HG02981 (cell line): ENCODE results near the gene SYDE1.

Source experiments
- ATAC-seq: cut with Tn5 transposase; IDR thresholded peaks from one replicate; pipeline ENCODE4 v1.9.1; 2021; ENCODE audit warnings: mild to moderate bottlenecking, moderate library complexity; ENCODE audit not compliant: unreplicated experiment

Gene SYDE1

DNA sequence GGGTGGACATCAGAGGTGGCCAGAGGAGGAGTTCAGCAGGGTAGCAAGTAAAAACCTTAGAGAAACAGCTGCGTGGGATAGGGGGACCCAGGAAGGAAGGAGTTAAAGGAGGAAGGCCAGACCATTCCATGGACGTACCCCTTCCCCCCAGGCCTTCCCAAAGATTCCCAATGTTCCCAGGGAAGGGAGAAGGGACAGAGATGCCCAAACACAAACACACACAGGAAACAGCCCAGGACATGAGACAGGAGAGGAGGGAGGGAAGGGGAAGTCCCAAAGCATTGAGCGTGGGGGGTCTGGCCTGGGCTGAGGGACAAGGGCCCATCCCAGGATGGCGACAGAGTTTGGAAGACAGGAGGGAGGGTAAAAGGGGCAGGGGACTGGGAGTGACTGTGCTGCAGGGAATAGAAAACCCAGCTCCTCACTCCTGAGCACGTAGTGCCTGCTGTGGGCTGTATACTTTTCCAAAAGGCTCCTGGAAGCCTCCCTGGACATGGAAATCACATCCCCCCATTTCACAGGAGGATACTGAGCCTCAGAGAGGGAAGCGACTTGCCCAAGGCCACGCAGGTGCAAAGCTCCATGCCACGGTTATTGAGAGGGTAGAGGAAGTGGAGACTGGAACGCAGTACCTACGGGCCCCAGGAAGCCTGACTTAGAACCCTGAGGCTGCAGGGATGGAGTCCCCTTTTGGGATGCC is 1.1 kb downstream of the SYDE1 start:
- ATAC-seq, result no peak

DNA sequence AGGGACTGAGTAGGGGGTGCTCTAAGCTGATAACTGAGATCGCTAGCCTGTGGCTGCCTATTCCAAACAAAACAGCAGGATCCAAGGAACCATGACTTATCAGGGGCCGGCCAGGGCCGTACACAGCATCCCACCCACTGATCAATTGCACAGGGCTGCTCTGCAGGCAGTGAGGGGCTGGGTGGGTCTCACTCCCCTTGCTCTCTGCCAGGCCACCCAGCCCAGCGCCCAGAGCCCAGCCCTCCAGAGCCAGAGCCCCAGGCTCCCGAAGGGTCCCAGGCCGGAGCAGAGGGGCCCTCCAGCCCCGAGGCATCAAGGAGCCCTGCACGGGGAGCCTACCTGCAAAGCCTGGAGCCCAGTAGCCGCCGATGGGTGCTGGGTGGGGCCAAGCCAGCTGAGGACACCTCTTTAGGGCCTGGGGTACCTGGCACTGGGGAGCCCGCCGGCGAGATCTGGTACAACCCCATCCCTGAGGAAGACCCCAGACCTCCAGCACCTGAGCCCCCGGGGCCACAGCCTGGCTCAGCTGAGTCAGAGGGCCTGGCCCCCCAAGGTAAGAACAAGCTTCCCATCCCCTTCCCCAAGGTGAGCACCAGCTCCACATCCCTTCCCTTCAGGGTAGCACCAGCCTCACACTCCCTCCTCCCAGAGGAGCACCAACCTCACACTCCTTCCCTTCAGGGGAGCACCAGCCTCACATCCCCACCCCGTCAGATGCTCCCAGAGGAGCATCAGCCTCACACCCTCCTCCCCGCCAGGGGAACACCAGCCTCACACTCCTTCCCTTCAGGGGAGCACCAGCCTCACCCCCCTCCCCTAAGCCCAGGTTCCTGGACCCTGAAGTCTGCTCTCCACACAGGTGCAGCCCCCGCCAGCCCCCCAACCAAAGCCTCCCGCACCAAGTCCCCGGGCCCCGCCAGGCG is 1.9 kb downstream of the SYDE1 start:
- ATAC-seq, result no peak

DNA sequence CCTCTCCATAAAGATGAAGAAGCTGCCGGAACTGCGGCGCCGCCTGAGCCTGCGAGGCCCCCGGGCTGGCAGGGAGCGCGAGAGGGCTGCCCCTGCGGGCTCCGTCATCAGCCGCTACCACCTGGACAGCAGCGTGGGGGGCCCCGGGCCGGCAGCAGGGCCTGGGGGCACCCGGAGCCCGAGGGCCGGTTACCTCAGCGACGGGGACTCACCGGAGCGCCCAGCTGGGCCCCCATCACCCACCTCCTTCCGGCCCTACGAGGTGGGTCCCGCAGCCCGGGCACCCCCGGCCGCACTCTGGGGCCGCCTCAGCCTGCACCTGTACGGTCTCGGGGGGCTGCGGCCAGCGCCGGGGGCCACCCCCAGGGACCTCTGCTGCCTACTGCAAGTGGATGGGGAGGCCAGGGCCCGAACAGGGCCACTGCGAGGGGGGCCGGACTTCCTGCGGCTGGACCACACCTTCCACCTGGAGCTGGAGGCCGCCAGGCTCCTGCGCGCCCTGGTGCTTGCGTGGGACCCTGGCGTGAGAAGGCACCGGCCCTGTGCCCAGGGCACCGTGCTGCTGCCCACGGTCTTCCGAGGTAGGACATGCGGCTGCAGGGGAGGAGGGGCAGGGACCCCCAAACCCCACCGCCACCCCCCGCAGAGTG is 2.7 kb downstream of the SYDE1 start:
- ATAC-seq, result no peak

DNA sequence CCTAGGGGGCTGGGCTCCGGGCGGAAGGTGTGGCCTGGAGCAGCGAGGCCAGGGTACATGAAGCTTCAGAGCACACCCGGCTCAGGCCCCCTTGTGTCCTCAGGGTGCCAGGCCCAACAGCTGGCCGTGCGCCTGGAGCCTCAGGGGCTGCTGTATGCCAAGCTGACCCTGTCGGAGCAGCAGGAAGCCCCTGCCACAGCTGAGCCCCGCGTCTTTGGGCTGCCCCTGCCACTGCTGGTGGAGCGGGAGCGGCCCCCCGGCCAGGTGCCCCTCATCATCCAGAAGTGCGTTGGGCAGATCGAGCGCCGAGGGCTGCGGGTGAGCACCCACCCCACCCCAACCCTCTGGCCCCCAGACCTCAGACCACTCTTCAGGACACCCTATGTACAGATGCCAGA is 3.2 kb downstream of the SYDE1 start:
- no peak for ATAC-seq

DNA sequence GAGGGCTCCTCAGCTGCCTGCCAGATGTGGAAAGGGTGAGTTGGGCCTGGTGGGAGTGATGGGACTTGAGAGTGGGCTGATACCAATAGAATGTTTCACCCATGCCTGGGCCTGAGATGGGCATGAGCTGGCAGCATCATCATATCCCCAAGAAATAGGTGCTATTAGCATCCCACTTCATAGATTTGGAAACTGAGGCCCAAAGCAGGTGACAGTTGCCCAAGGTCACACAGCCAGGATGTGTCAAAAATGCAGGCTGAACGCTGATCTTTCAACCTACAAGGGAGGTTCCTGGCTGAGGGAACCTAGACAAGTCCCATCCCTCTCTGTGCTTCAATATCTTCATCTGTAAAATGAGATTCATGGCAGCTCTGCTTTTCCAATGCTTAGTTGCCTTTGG is 4.6 kb downstream of the SYDE1 start:
- ATAC-seq, result no peak

DNA sequence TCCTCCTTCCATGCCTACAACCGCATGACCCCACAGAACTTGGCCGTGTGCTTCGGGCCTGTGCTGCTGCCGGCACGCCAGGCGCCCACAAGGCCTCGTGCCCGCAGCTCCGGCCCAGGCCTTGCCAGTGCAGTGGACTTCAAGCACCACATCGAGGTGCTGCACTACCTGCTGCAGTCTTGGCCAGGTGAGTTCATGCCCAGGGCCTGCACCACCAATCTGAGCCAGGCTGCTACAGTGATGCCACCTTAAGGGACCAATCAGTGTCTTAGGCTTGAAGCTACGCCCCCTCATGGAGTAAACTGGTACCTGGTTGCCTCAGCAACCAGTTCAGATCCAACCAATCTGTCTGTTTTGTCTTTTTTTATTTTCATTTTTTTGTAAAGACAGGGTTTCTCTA is 5.2 kb downstream of the SYDE1 start:
- no peak for ATAC-seq

DNA sequence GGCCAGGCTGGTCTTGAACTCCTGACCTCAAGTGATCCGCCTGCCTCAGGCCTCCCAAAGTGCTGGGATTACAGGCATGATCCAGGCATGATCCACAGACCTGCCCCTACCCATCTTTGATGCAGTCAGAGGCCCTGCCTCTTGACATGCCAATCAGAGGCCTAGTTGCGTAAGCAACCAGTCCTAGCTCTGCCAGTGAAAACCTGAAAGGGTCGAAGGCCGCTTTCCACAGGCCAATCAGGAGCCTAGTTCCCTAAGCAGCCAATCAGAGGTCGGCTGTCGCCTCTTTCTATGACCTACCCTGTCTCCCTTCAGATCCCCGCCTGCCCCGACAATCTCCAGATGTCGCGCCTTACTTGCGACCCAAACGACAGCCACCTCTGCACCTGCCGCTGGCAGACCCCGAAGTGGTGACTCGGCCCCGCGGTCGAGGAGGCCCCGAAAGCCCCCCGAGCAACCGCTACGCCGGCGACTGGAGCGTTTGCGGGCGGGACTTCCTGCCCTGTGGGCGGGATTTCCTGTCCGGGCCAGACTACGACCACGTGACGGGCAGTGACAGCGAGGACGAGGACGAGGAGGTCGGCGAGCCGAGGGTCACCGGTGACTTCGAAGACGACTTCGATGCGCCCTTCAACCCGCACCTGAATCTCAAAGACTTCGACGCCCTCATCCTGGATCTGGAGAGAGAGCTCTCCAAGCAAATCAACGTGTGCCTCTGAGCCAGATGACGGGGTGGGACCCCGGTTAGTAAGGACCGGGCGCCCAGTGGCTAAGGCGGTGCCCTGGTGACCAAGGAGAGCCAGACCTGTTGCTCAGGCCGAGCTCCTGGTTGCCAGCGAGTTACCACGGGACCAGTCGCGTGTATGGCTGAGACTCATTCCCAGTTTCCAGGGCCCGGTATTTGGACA is 6.3 kb downstream of the SYDE1 start:
- no peak for ATAC-seq

DNA sequence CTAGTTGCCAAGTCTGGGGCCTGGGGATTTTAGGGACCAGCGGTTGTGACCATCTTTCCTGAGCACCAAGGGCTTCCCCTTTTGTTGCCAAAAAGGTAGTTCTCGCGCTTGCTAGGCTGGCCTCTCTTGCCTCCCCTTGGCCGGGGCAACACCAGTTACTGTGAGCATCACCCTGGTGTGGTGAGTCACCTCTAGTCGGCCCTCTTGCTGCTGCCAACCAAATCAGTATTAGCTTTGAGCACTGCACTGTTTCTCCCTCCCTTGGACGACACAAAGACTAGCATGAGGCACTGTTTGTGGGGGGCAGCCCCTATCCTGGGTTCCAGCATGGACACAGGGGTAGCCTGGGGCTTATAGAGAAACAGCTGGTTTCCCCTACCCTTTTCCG is 6.9 kb downstream of the SYDE1 start:
- ATAC-seq, result no peak

DNA sequence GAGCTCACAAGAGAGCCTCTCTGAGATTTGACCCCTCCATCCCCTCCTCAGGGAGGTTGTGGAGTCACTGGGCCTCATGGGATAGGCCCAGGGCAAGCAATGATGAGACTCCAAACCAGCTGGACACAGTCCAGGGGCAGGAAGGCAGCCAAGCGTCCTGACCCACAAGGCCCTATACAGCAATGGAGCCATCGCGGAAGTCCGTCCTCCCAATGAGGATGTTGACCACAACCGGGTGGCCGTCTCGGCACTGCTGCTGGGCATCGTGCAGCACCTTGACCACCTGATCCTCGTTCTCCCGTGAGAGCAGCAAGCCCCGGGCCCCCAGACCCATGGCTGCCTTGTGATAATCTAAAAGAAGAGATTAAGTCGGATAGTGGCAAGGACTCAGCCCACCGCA is 7.9 kb downstream of the SYDE1 start:
- no peak for ATAC-seq

DNA sequence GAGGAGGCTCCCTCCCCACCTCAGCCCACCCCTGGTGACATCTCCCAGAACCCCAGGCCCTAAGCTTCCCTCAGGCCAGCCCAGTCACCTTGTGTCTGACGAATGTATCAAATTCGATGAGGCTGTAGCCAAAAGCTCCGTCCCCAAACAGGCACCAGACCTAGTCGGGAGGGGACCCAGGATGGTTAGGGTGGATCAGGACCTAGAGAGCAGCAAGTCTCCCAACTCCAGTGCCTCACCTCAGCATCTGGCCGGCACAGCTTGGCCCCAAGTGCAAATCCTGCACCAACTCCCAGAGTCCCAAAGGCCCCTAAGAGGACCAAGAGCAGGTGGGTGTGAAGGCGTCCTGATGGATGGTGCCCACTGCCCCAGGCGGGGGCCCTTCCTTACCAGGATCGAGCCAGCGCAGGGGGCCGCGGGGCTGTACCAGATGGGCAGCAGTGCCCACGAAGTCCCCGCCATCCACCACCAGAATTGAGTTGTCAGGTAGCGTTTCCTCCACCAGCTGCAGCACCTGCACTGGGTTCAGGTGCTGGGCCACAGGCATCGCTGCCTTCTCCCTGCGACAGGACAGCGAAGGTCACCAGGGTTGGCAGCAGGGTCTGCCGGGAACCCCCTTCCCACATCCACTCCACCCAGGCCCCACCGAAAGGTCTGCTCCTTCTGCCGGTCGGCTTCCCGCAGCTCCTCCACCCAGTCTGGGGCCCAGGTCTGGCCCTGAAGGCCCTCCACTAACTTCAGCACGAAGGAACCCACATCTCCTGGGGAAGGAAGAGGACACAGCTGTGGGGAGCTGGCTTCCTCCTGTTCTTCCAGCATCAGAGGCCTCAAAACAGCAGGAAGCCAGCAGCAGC is 8.8 kb downstream of the SYDE1 start:
- ATAC-seq, result no peak

DNA sequence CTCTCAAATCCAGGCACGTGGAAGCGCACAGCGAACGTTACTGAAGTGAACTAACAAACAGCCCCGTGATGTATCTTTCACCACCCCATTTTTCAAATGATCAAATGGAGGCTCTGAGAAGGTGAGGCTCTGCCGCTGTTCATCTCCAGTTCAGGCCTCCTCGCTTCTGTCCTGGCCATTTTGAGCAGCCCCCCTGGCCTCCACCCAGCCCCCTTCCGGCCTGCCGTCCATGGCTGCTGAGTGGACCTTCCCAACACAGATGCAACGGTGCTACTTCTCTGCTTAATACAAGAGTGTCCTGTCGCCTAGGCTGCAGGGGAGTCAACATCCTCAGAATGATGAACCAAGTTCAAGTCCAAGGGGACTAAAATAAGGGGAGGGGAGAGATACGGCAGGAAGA is 9.7 kb downstream of the SYDE1 start:
- ATAC-seq, result no peak

DNA sequence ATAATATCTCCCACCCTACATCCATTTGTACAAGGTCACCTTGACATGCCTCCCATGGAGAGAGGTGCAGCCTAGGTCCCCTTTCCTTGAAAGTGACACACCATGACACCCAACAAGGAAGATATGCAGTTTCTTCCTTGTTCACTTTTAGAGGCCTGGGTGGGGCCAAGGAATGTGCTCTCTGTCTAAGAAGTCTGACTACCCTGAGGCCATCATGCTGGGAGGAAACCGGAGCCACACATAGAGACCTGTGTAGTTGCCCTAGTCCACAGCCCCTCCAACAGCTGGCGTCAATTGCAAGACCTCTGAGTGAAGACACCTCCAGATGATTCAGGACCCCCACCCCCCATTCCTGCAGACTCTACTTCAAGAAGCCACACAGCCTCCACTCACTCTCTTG is 11.0 kb downstream of the SYDE1 start:
- no peak for ATAC-seq

DNA sequence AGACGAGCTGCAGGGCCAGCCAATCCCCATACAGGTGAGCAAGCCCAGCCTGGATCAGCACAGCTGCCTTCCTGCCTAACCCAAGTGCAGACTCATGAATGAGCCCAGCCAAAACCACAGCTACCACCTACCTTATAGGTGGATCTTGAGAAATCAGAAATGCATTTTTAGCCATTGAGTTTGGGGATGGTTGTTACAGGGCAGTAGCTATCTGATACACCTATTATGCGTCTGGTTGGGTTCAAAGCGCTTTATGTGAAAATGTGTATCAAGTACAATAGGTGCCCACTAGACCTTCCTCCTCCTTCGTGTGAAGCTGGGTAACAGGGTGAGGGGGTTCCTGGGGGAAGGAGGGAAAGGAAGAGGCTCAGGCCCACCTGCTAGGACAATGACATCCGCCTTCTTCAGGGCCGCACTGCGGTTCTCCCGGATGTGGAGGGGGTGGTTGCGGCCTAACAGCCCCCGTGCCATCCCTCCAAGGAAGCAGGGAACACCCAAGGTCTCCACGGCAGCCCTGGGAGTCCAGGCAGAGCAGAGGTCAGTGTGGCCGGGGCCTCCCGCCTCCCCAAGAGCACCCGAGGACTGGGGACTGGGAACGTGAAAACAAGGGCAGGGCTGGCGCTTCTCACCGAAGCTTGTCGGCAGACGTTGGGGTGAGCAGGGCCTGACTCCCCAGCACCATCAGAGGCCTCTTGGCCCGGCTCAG is 11.7 kb downstream of the SYDE1 start:
- ATAC-seq, result no peak

DNA sequence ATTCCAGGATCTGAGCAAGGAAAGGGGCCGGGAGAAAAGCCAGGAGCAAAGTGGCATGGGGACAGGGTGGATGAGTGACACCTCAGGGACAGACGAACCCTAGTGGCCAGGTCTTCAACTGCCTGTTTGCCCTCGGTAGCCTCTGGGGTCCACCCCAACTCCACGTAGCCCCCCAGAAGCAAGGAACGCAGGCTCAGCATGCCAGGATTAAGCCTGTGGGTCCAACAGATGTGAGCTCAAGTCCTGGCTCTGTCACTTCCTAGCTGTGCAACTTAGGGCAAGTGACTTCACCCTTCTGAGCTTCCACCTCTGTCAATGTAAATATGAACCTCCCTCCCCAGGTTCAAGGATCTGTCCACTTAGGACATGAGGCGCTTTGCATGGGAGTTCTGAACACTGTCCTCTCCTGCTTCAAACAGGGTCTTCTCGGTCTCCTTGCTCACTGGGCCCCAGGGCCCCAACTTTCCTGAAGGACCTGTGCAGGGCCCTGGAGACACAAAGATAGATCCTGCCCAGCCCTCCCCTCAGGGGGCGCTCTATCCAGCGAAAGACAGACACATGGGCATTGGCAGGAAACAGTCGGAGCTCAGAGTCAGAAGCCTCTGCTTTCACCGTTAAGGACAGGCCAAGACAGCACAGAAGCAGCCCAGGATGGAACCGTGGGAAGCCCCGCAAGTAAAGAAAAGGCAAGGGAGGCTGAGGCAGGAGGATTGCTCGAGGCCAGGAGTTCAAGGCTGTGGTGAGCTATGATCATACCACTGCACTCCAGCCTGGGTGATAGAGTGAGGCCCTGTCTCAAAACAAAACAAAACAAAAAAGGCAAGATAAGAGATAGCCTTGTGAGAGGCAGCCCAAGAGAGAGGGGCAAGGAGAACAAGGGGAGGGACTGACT is 13.2 kb downstream of the SYDE1 start:
- no peak for ATAC-seq

DNA sequence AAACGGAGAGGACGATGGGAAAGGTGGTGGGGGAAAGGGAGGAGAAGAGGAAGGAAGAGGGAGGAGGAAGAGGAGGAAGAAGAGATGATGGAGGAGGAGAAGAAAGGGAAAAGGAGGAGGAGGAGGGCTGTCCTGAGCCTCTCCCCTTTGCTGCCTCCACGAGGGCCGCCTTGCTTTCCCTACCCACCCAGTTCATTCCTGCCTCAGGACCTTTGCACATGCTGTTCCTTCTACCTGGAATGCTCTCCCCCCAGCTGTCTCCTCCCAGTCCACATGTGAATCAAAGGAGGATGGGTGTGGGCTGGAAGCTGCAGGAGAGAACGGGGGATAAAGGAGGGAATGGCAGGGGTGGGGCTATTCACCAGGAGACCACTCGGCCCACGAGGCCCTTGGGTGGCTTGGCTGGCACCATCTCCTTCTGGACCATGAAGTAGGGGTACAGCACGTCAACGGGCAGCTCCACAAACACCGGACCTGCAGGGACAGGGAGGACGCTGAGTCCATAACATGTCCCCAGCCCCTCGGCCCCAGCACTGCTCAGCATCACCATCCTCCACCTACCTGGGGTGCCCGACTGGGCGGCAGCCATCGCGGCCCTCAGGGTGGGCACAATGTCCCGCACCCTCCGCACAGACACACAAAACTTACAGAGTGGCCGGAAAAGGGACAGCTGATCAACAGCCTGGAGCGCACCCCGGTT is 15.3 kb downstream of the SYDE1 start:
- no peak for ATAC-seq

DNA sequence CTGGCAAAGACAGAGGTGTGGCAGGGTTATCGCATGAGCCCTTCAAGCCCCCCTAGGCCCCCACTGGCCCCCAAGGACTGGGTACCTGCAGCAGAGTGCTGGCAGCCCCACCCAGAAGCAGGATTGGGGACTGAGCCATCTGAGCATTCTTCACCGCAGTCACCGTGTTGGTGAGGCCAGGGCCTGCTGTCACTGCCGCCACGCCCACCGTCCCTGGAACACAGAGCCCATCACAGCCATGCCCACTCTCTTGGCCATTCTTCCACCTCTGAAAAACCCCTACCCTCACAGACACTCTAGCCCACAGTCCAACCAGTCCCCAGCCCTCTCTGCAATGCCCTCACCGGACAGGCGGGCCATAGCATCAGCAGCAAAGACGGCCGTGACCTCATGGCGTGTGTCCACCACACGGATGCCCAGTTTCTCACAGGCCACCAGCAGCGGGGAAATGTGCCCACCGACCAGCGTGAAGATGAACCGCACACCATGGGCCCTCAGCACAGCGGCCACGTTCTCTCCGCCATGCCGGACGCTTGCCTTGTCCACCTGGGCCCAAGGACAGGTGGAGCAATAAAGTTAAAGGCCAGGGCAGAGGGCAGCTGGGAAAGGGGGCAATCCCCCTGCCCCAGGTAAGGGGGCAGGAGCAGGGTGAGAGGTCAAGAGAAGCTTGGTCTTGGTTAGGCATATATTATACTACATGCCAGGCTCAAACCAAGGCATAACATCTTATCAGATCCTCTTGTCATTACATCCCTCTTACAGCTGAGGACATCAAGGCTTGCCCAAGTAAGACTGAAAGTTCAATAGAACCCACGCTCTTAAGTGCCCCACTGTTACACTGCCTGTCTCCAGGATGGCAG is 16.1 kb downstream of the SYDE1 start:
- ATAC-seq, result no peak

DNA sequence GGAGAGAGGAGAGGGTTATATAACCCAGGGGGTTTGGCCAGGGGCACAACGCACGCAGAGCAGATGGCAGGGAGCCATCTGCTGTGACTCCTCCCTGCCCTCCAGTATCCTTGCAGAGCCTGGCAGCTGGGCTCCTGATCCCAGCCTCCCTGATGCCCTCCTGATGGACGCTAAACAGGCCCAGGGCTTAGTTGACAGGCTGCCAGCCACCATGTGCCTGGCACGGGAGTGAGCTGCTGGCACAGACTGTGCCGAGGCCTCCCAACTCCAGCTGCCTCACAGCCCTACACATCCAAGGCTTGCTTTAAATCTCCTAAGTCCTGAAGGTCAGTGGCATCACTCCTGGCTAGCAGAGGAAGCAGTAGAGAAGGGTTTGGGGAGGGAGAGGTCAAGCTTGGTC is 16.7 kb downstream of the SYDE1 start:
- no peak for ATAC-seq
